Measurements from ENCODE around the gene NDUFS1. TPM values are rescaled to one million over a fixed set of nuclear protein-coding genes. Genes with fewer than 3 reads are reported as not detected.

Gene NDUFS1
- total and polyA plus RNA-seq, 9 of the 15 experiments (the other 6 are each of a cell fraction or from before 2014, with no cell fraction given), result 75.0 to 130 (median 91.5) TPM

- Histone ChIP-seq H3K4me3 (no peak overlapping the region), H3K9ac (ENCODE audit: insufficient read depth in 1 of 2, low read depth in 2 of 2, low read length in 2 of 2) (no peak overlapping the region), H3K9me1 (ENCODE audit: control insufficient read depth, insufficient read depth, low read length) (no peaks in the 10 kb centered on the region), H2AFZ (ENCODE audit: low read depth, low read length) (no peak overlapping the region), H3K27ac (ENCODE audit: extremely low read depth, low read depth, low read length) (no peak overlapping the region), H3K4me2 (ENCODE audit: insufficient read depth, low read length) (no peak overlapping the region), H3K27me3 (ENCODE audit: control insufficient read depth in 2 of 2, insufficient read depth in 2 of 2, low read length in 2 of 2) (no peaks in the 10 kb centered on the region), H4K20me1 (replicated peaks; ENCODE audit: control insufficient read depth, insufficient read depth, low read length) (no peaks in the 10 kb centered on the region), H3K4me1 (replicated peaks in 1 of 2; ENCODE audit: control insufficient read depth in 2 of 2, insufficient read depth in 2 of 2, low read length in 2 of 2) (no peaks in the 10 kb centered on the region), H3K36me3 (ENCODE audit: control insufficient read depth, insufficient read depth, low read length) (peaks cover 72% of the 10 kb centered on the region), H3K9me3 (replicated peaks; ENCODE audit: control insufficient read depth, insufficient read depth, low read depth, low read length) (no peaks in the 10 kb centered on the region), H3K79me2 (ENCODE audit: control insufficient read depth, insufficient read depth, low read length) (no peaks in the 10 kb centered on the region)
- no peak for DNase-seq (ENCODE audit: extremely low read depth in 1 of 4, low spot score in 3 of 4)
- intact Hi-C loops (cut with micrococcal nuclease) (no loop called here), in situ Hi-C loops (cut with MboI) (no loop called here)
- CTCF ChIA-PET (ENCODE audit: low intra/inter-chr PET ratio), result no interaction called here
- ATAC-seq, result no peak
- POLR2A ChIA-PET, result no interaction called here
- FAIRE-seq, result no peak
- no TSS peak for BruUV-seq (replicated peaks)
- TF ChIP-seq ZNF398 (CRISPR knock-in tag; IDR thresholded peaks at IDR 0.05), result no peak
- TF ChIP-seq PRDM10 (IDR thresholded peaks at IDR 0.05; ENCODE audit: partially characterized antibody), result no peak
- no peak for TF ChIP-seq FOS (IDR thresholded peaks at IDR 0.05; ENCODE audit: extremely low read depth, insufficient read length)
- no peak for TF ChIP-seq ETV1 (tag; conservative IDR thresholded peaks at IDR 0.05; ENCODE audit: low read depth)
- TF ChIP-seq SAP30 (IDR thresholded peaks at IDR 0.05; ENCODE audit: borderline replicate concordance, insufficient read depth, low read depth, low read length, poor library complexity, severe bottlenecking), result no peak
- TF ChIP-seq SMARCA5 (IDR thresholded peaks at IDR 0.05), result no peak
- no peak for TF ChIP-seq ZNF224 (CRISPR knock-in tag; IDR thresholded peaks at IDR 0.05)
- no peak for TF ChIP-seq ZNF232 (CRISPR knock-in tag; IDR thresholded peaks at IDR 0.05)
- no peak for TF ChIP-seq MTA2 (IDR thresholded peaks at IDR 0.05; ENCODE audit: low read depth)
- no peak for TF ChIP-seq DIDO1 (tag; IDR thresholded peaks at IDR 0.05; ENCODE audit: low read depth)
- TF ChIP-seq MXI1 (IDR thresholded peaks at IDR 0.05; ENCODE audit: low read depth, low read length), result no peak
- no peak for TF ChIP-seq PATZ1 (CRISPR knock-in tag; IDR thresholded peaks at IDR 0.05; ENCODE audit: borderline replicate concordance)
- no peak for TF ChIP-seq MAX (CRISPR knock-in tag; IDR thresholded peaks at IDR 0.05)
- TF ChIP-seq ZNF75A (CRISPR knock-in tag; IDR thresholded peaks at IDR 0.05), result no peak
- no peak for TF ChIP-seq NFIC (IDR thresholded peaks at IDR 0.05)
- no peak for TF ChIP-seq MAZ (CRISPR knock-in tag; conservative IDR thresholded peaks at IDR 0.05 in 1 of 2, IDR thresholded peaks at IDR 0.05 in 1 of 2)
- no peak for TF ChIP-seq IRF2 (CRISPR knock-in tag; IDR thresholded peaks at IDR 0.05)
Observed at GRCh38 chr2:206125901-206126300, 33.3 kb downstream of the NDUFS1 start.

Data from K562 (cell line).